Ammon's horn (tissue), 1 donor: Measurements from ENCODE around the gene ABCB11.
"Not testable (repeated sequence)": the region's sequence is repeated elsewhere in the genome, so short reads cannot be mapped to it uniquely, and the experiment has no call there.

Source experiments
- DNase-seq: peaks from one replicate; pipeline ENCODE4 v3.0.0-alpha.2; 2016; ENCODE audit warnings: low spot score

Gene ABCB11

GRCh38 chr2:169042856-169043255 lies 11.7 kb upstream of the ABCB11 start:
- DNase-seq = no peak

GRCh38 chr2:169041594-169041993 lies 10.5 kb upstream of the ABCB11 start:
- no peak for DNase-seq

- DNase-seq = no peak
Measured at GRCh38 chr2:169039702-169040101, 8.6 kb upstream of the ABCB11 start.

- no peak for DNase-seq
Measured at GRCh38 chr2:169038338-169038757, 7.2 kb upstream of the ABCB11 start.

- DNase-seq = no peak
Measured at GRCh38 chr2:169036736-169037440, 5.8 kb upstream of the ABCB11 start.

GRCh38 chr2:169035887-169036286 lies 4.8 kb upstream of the ABCB11 start:
- no peak for DNase-seq

GRCh38 chr2:169034984-169035544 lies 3.9 kb upstream of the ABCB11 start:
- DNase-seq = no peak

GRCh38 chr2:169034256-169034655 lies 3.1 kb upstream of the ABCB11 start:
- no peak for DNase-seq

- DNase-seq = no peak
Measured at GRCh38 chr2:169029341-169029740, 1.8 kb downstream of the ABCB11 start.

- DNase-seq = no peak
Measured at GRCh38 chr2:169027234-169027633, 3.9 kb downstream of the ABCB11 start.

GRCh38 chr2:169026056-169026455 lies 5.1 kb downstream of the ABCB11 start:
- no peak for DNase-seq

- DNase-seq = no peak
Measured at GRCh38 chr2:169023161-169023560, 8.0 kb downstream of the ABCB11 start.

GRCh38 chr2:169018390-169018789 lies 12.7 kb downstream of the ABCB11 start:
- DNase-seq = no peak

- no peak for DNase-seq
Measured at GRCh38 chr2:169015943-169016342, 15.2 kb downstream of the ABCB11 start.

GRCh38 chr2:169014780-169015179 lies 16.3 kb downstream of the ABCB11 start:
- DNase-seq = no peak

- DNase-seq = no peak
Measured at GRCh38 chr2:169013628-169014026, 17.5 kb downstream of the ABCB11 start.

GRCh38 chr2:169012812-169013627 lies 18.1 kb downstream of the ABCB11 start:
- DNase-seq = no peak

GRCh38 chr2:169012191-169012792 lies 18.8 kb downstream of the ABCB11 start:
- DNase-seq = not testable (repeated sequence)

GRCh38 chr2:169011698-169012097 lies 19.4 kb downstream of the ABCB11 start:
- DNase-seq = no peak

- DNase-seq = no peak
Measured at GRCh38 chr2:169010633-169011460, 20.3 kb downstream of the ABCB11 start.

GRCh38 chr2:169009865-169010579 lies 21.1 kb downstream of the ABCB11 start:
- no peak for DNase-seq
